HG03575 (cell line): Measurements from ENCODE around the gene OR56A5.

Experiments
- ATAC-seq: cut with Tn5 transposase; IDR thresholded peaks from one replicate; pipeline ENCODE4 v1.9.1; 2021; ENCODE audit not compliant: unreplicated experiment, insufficient number of reproducible peaks, low FRiP score; ENCODE audit errors: extremely low read depth

The OR56A5 gene

DNA sequence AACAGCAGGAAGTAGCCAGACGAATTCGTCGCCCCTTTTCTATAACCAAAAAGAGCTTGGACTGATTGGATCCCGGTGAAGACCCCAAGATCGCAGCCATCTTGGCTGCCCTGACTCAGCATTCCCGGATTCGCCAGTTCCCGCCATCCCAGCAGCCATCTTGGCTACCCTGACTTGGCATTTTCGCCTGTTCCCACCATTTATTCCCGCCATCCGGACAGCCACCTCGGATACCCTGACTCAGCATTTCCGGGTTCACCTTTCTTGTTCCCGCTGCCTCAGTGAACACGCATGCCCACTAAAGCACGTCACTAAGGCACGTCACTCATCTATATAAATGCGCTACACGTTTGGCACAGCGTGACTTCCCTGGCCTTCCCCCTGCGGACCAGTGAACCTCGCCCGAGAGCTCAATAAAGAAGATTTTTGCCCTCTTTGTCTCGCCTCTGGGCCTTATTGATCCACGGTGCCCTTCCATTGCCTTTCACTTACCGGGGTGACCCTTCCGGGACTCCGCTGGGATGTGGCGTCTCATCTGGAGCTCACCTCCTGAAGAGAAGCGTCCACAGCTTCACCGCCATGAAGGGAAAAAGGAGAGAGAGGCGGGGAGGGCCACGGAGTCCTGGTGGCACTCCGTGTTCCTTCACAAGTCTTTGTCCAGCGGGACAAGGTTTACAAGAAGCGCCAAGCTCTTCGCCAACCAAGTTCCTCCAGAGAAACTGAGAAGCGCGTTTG lies 30.3 kb downstream of the OR56A5 start:
- ATAC-seq = no peak

DNA sequence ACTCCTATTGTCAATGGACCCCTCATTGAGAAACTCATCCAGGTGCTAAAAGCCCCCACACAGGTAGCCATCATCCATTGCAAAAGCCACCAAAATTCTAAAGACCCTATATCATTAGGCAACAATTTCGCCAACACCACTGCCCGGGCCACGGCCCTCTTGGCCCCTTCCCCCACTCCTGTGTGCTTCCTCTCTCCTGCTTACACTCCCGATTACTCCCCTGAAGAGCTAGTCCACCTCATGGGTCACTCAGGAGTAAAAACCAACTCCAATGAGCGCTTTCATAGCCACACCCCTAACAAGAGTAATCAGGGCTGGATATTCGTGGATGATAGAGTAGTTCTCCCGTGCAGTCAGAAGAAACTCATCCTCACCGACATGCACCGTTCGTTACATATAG lies 35.2 kb downstream of the OR56A5 start:
- ATAC-seq = no peak

DNA sequence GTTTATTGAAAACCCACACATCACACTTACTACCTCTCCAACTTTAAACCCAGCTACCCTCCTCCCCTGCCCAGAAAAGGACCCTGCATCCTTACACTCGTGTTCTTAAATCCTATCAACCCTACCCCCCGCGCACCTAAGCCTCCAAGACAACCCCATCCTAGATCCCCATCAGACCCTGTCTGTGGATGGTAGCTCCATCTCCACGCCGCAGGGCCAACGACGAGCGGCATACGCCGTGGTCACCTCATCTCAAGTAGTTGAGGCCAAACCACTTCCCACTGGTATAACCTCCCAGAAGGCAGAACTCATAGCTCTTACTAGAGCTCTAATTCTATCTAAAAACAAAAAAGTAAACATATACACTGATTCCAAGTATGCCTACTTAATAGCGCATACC lies 35.6 kb downstream of the OR56A5 start:
- no peak for ATAC-seq

DNA sequence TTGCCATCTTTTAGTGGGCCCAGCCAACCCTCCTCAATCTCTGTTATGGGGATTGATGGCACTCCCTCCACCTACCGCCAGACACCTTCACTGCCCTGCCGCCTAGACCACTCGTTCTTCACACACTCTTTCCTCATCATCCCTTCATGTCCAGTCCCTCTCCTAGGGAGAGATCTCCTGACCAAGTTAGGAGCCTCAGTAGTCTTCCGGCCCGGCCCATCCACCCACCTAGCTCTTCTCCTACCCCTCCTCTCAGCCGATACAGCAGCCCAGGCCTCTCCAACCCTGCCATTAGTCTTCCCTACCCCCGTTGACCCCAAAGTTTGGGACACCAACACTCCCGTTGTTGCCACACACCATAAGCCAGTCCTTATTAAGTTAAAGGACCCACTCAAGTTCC lies 37.2 kb downstream of the OR56A5 start:
- ATAC-seq = no peak

DNA sequence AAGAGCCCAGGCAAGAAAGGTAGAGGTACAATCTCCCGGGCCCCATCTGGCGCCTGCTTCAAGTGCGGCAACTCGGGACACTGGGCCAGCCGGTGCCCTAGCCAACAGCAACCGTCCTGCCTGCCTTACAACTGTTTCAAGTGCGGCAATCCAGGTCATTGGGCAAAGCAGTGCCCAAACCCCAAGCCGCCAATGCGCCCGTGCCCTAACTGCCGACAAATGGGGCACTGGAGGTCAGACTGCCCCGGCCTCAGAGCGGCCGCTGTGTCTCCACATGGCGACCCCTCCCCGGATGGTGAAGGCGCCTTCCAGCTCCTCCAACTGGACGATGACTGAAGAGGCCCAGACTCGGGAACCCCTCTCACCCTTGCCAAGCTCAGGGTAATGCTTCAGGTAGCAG lies 37.7 kb downstream of the OR56A5 start:
- ATAC-seq = no peak

DNA sequence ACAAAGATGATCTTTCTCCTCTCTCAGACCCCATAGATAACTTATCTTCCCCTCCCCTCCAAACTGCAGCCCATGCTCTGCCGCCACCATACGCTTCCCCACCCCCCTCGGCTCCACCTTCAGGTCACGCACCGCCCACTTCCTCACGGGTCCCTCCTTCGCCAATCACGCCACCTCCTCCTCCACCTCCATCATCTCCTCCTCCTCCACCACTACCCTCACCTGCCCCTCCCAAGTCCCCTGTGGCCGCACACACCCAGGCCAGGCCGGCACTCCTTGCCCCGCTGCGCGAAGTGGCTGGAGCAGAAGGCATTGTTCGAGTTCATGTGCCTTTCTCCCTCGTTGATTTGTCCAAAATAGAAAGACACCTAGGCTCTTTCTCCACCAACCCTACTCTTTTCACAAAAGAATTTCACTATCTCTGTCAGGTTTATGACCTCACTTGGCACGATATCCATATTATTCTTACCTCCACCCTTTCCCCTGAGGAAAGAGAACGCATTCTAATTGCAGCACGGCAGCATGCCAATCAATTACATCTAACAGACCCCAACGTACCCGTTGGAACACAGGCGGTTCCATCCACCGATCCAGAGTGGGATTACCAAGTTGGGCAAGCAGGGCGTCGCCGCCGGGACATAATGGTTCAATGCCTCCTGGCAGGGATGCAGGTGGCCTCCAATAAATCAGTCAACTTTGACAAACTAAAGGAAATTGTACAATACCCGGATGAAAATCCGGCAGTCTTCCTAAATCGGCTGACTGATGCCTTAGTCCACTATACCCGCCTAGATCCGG lies 38.5 kb downstream of the OR56A5 start:
- ATAC-seq = no peak

DNA sequence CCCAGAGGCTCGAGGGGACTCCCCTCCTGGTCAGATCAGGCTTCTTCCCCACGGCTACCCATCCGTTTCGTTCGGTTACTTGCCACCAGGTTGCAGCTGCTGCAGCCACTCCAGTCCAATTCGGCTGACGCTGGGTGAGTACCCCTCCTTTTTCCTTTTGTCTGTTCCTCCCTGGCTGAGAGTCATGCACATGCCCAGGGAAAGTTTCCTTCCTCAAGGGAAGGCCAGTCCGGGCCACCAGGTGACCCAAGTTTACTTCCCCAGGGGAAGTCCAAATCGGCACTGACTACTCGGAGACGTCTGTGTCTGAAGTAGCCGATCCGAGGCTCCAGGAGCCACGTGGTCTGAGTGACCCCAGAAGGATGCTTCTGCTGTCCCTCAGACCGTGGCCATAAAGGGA lies 39.5 kb downstream of the OR56A5 start:
- no peak for ATAC-seq

DNA sequence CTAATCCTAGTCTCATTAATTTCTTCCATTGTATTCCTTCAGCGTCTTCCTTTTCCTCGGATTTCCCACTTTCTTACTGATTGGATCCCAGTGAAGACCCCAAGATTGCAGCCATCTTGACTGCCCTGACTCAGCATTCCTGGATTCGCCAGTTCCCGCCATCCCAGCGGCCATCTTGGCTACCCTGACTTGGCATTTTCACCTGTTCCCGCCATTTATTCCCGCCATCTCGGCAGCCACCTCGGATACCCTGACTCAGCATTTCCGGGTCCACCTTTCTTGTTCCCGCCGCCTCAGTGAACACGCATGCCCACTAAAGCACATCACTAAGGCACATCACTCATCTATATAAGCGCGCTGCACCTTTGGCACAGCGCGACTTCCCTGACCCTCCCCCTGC lies 40.0 kb downstream of the OR56A5 start:
- ATAC-seq = no peak

DNA sequence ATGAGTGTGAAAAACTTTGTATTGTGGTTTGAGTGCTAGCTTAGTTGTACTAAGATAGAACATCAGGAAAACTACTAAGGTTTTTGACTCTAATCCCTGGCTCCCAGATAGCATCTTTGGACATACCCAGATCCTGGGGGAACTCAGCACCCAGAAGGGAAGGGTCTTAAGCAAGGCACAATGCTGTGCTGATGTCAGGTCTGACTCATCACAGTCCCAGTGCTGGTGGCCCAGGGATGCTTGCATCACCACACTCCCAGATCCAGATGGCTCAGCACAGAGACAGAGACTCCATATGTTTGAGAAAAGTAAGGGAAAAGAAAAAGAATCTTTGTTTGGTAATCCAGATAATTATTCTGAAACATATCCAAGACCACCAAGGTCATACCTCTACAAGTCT lies 44.5 kb downstream of the OR56A5 start:
- peak; percentile 20 for ATAC-seq

DNA sequence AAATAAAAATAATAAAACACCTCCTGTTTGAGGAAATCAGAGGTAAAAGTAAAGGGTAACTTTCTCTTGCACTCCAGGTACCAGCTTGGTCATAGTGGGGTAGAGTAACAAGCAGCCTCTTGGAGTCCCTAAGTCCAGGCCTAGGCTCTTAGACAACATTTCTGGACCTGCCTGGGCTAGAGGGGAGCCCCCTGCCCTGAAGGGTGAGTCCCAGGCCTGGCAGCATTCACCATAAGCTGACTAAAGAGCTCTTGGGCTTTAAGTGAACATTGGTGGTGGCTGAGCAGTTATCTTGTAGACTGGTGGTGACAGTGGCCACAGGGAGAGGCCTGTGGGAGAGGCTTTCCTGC lies 44.9 kb downstream of the OR56A5 start:
- ATAC-seq = peak; percentile 13

DNA sequence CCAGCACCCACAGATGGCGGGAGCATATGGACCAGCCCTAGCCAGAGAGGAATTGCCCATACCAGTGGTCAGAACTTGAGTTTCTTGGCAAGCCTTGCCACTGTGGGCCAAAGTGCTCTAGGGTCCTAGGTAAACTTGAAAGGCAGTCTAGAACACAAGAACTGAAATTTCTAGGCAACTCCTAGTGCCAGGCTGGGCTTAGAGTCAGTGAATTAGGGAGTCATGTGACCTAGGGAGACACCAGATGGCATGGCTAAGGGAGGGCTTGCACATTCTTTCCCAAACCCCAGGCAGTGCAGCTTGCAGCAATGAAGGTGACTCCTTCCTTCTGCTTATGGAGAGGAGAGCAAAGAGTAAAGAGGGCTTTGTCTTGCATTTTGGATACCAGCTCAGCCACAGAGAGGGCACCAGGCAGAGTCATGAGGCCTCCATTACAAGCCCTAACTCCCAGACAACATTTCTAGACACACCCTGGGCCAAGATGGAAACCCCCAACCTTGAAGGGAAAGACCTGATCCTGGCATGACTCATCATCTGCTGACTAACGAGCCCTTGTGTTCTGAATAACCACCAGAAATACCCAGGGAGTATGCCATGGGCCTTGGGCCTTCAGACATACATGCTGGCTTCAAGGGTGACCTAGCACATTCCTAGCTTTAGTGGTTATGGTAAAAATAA lies 45.4 kb downstream of the OR56A5 start:
- ATAC-seq = peak; percentile 65
